Measurements from ENCODE around the gene CRYGN. TPM values are rescaled to one million over a fixed set of nuclear protein-coding genes. Genes with fewer than 3 reads are reported as not detected.

CRYGN gene
- total and polyA plus RNA-seq, 2 of the 13 experiments (the other 11 are each of a cell fraction or from before 2014, with no cell fraction given) = 0.11 TPM; not detected in 1

GRCh38 chr7:151391358-151391730 is 48.6 kb downstream of the CRYGN start:
- TF ChIP-seq FOXM1 (CRISPR knock-in tag; IDR thresholded peaks at IDR 0.05) (no peak), ZNF510 (CRISPR knock-in tag; IDR thresholded peaks at IDR 0.05; ENCODE audit: low read depth) (no peak), ZFP91 (CRISPR knock-in tag; IDR thresholded peaks at IDR 0.05; ENCODE audit: borderline replicate concordance) (no peak), YEATS4 (CRISPR knock-in tag; IDR thresholded peaks at IDR 0.05; ENCODE audit: borderline replicate concordance) (no peak)
- POLR2A ChIA-PET = no interaction called here

GRCh38 chr7:151390598-151391357 is 49.2 kb downstream of the CRYGN start:
- Histone ChIP-seq H2AFZ (ENCODE audit: low read length) (no peak overlapping the region), H4K20me1 (ENCODE audit: insufficient read depth, low read length) (no peaks in the 10 kb centered on the region), H3K27ac (ENCODE audit: extremely low read length, insufficient read depth, low read length) (no peak overlapping the region), H3K79me2 (ENCODE audit: insufficient read depth, low read length) (no peaks in the 10 kb centered on the region), H3K9me3 (ENCODE audit: low read length) (no peaks in the 10 kb centered on the region), H3K36me3 (replicated peaks in 1 of 2; ENCODE audit: control insufficient read depth in 1 of 2, insufficient read depth in 2 of 2, low read length in 2 of 2) (no peaks in the 10 kb centered on the region), H3K4me2 (ENCODE audit: low read depth, low read length) (no peak overlapping the region), H3K4me3 (replicated peaks in 1 of 3; ENCODE audit: insufficient read depth in 1 of 3, low read depth in 2 of 3, low read length in 3 of 3) (no peak overlapping the region), H3K9ac (ENCODE audit: insufficient read depth, low read depth, low read length) (no peak overlapping the region), H3K4me1 (ENCODE audit: insufficient read depth, low read length) (no peaks in the 10 kb centered on the region), H3K27me3 (ENCODE audit: control insufficient read depth in 1 of 2, insufficient read depth in 2 of 2, low read length in 2 of 2) (peaks cover 20 to 96% of the 10 kb centered on the region in 2 experiments; a peak in 4 of 5 replicates)
- intact Hi-C loops (cut with micrococcal nuclease; ENCODE audit: unreplicated experiment) (no loop called here), in situ Hi-C loops (cut with HindIII; ENCODE audit: extremely low pct_ligation_motif_present, low pct_unique_long_range_greater_than_20kb) (no loop called here)
- no peak for FAIRE-seq
- CTCF ChIA-PET (ENCODE audit: low intra/inter-chr PET ratio, low total read pairs) = no interaction called here
- ATAC-seq = no peak
- DNase-seq (ENCODE audit: low spot score) = no peak
- POLR2A ChIA-PET = no interaction called here
- WGBS (ENCODE audit: low lambda C conversion rate) = 35% methylated on average over 15 of the region's 25 CpGs
- BruUV-seq (replicated peaks) = no TSS peak
- TF ChIP-seq E2F2 (CRISPR knock-in tag; IDR thresholded peaks at IDR 0.05; ENCODE audit: borderline replicate concordance) (no peak), MED1 (CRISPR knock-in tag; IDR thresholded peaks at IDR 0.05) (no peak), RARA (CRISPR knock-in tag; IDR thresholded peaks at IDR 0.05) (no peak), ZNF614 (CRISPR knock-in tag; IDR thresholded peaks at IDR 0.05; ENCODE audit: borderline replicate concordance) (no peak), UBTF (CRISPR knock-in tag; IDR thresholded peaks at IDR 0.05) (no peak), CEBPG (CRISPR knock-in tag; IDR thresholded peaks at IDR 0.05) (no peak)
- TF ChIP-seq, protein P1, sequence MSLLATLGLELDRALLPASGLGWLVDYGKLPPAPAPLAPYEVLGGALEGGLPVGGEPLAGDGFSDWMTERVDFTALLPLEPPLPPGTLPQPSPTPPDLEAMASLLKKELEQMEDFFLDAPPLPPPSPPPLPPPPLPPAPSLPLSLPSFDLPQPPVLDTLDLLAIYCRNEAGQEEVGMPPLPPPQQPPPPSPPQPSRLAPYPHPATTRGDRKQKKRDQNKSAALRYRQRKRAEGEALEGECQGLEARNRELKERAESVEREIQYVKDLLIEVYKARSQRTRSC (CRISPR knock-in tag; IDR thresholded peaks at IDR 0.05; ENCODE audit: low read depth) = no peak
- TF ChIP-seq, protein P2, sequence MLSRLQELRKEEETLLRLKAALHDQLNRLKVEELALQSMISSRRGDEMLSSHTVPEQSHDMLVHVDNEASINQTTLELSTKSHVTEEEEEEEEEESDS (CRISPR knock-in tag; IDR thresholded peaks at IDR 0.05; ENCODE audit: borderline replicate concordance) = no peak

More at GRCh38 chr7:151391358-151391730, 48.6 kb downstream of the CRYGN start:
- Histone ChIP-seq H3K9ac (ENCODE audit: insufficient read depth, low read depth, low read length) (no peak overlapping the region), H3K4me3 (replicated peaks in 1 of 3; ENCODE audit: insufficient read depth in 1 of 3, low read depth in 2 of 3, low read length in 3 of 3) (no peak overlapping the region), H3K4me1 (ENCODE audit: insufficient read depth, low read length) (no peaks in the 10 kb centered on the region), H3K36me3 (replicated peaks in 1 of 2; ENCODE audit: control insufficient read depth in 1 of 2, insufficient read depth in 2 of 2, low read length in 2 of 2) (no peaks in the 10 kb centered on the region), H3K27ac (ENCODE audit: extremely low read length, insufficient read depth, low read length) (no peak overlapping the region), H3K27me3 (ENCODE audit: control insufficient read depth in 1 of 2, insufficient read depth in 2 of 2, low read length in 2 of 2) (peaks cover 21 to 96% of the 10 kb centered on the region in 2 experiments; a peak in 4 of 5 replicates), H3K79me2 (ENCODE audit: insufficient read depth, low read length) (no peaks in the 10 kb centered on the region), H3K4me2 (ENCODE audit: low read depth, low read length) (no peak overlapping the region), H3K9me3 (ENCODE audit: low read length) (no peaks in the 10 kb centered on the region), H4K20me1 (ENCODE audit: insufficient read depth, low read length) (no peaks in the 10 kb centered on the region), H2AFZ (ENCODE audit: low read length) (no peak overlapping the region)
- no peak for FAIRE-seq
- intact Hi-C loops (cut with micrococcal nuclease; ENCODE audit: unreplicated experiment) (no loop called here), in situ Hi-C loops (cut with HindIII; ENCODE audit: extremely low pct_ligation_motif_present, low pct_unique_long_range_greater_than_20kb) (no loop called here)
- no peak for DNase-seq (ENCODE audit: low spot score)
- CTCF ChIA-PET (ENCODE audit: low intra/inter-chr PET ratio, low total read pairs) = no interaction called here
- WGBS (ENCODE audit: low lambda C conversion rate) = 52% methylated on average over 8 of the region's 9 CpGs
- no peak for ATAC-seq
- BruUV-seq (replicated peaks) = no TSS peak
